Measurements from ENCODE around the gene CHRND.

GRCh38 chr2:232523682-232524597, 2.0 kb upstream of the CHRND start:
- TF ChIP-seq EZH2 (IDR thresholded peaks at IDR 0.05; ENCODE audit: low read length) (peak; percentile 70), CTCF (optimal IDR thresholded peaks at IDR 0.05 in 1 of 3, IDR thresholded peaks at IDR 0.05 in 1 of 3, conservative IDR thresholded peaks at IDR 0.05 in 1 of 3; ENCODE audit: extremely low read depth in 1 of 3, insufficient read depth in 2 of 3, low read length in 3 of 3) (peak in 2 of 3 experiments; percentile 12 to 63)

All from keratinocyte (primary cell).